K562 (cell line): Measurements from ENCODE around the gene KPNB1. TPM values are rescaled to one million over a fixed set of nuclear protein-coding genes. Genes with fewer than 3 reads are reported as not detected.

Source experiments
- ADNP ChIP-seq: fragments of 200-800 bp; sonication (Bioruptor generic); IDR thresholded peaks from 2 replicates; pipeline ENCODE4 v1.6.1; 2016; ENCODE audit warnings: missing genetic modification characterization, missing compliant biosample characterization
- BRCA1 ChIP-seq, 2 experiments: fragments of 450-650 bp in 1 of 2; sonication (generic) in 1 of 2; formaldehyde crosslinking in 1 of 2; IDR thresholded peaks; 2 replicates each; pipeline versions ENCODE4 v1.5.0 to v1.6.1; 2017 to 2020; ENCODE audit warnings: mild to moderate bottlenecking in 1 of 2, missing genetic modification reagents in 1 of 2
- CBX3 ChIP-seq, 2 experiments: IDR thresholded peaks; 1 replicate in 1 of 2; 2 replicates in 1 of 2; pipeline ENCODE4 v1.6.1; 2012; ENCODE audit warnings: inconsistent platforms in 2 of 2, low read length in 2 of 2, borderline replicate concordance in 1 of 2, control low read depth in 1 of 2
- E4F1 ChIP-seq: fragments of 250-450 bp; sonication (Bioruptor Pico); IDR thresholded peaks from 2 replicates; pipeline ENCODE4 v1.5.0; 2021; ENCODE audit warnings: mild to moderate bottlenecking, borderline replicate concordance
- ELK1 ChIP-seq: sonication (generic); formaldehyde crosslinking; IDR thresholded peaks from 2 replicates; pipeline ENCODE4 v1.8.1; 2022; ENCODE audit warnings: missing genetic modification reagents
- ETV6 ChIP-seq, 3 experiments: fragments of 150-350 bp in 1 of 3; sonication (generic) in 1 of 3; formaldehyde crosslinking in 1 of 3; IDR thresholded peaks; 2 replicates each; pipeline versions ENCODE4 v1.6.1 to v1.8.0; 2014 to 2022; ENCODE audit warnings: borderline replicate concordance in 2 of 3, low read depth in 2 of 3, antibody characterized with exemption in 1 of 3, low read length in 1 of 3, mild to moderate bottlenecking in 1 of 3, missing genetic modification reagents in 1 of 3
- HNRNPK ChIP-seq: fragments of 200-400 bp; formaldehyde crosslinking; IDR thresholded peaks from one replicate; pipeline ENCODE4 v1.6.1; 2018; ENCODE audit warnings: mild to moderate bottlenecking, low read depth, low read length; ENCODE audit not compliant: poor library complexity, severe bottlenecking
- NR4A1 ChIP-seq, 2 experiments: fragments of 250-450 bp in 1 of 2; fragments of 450-650 bp in 1 of 2; sonication (Bioruptor Pico) in 1 of 2; IDR thresholded peaks; 2 replicates each; pipeline versions ENCODE4 v1.4.0 to v1.6.1; 2016 to 2020; ENCODE audit warnings: mild to moderate bottlenecking in 2 of 2, missing compliant biosample characterization in 1 of 2, missing genetic modification characterization in 1 of 2, moderate library complexity in 1 of 2
- PURB ChIP-seq: sonication (generic); formaldehyde crosslinking; IDR thresholded peaks from 2 replicates; pipeline ENCODE4 v1.9.0; 2021; ENCODE audit warnings: low read depth, mild to moderate bottlenecking, missing genetic modification reagents
- YBX1 ChIP-seq: fragments of 450-650 bp; IDR thresholded peaks from 2 replicates; pipeline ENCODE4 v1.7.1; 2016; ENCODE audit warnings: mild to moderate bottlenecking
- ZC3H11A ChIP-seq: IDR thresholded peaks from 2 replicates; pipeline ENCODE4 v1.6.1; 2012; ENCODE audit warnings: low read depth, low read length, improper control_type of control experiment
- ZNF146 ChIP-seq: IDR thresholded peaks from one replicate; pipeline ENCODE4 v1.6.1; 2018; ENCODE audit warnings: missing compliant biosample characterization; ENCODE audit not compliant: unreplicated experiment
- polyA plus RNA-seq, 8 experiments: library from polyadenylated mRNA; depleted of rRNA in 4 of 8; stranded (reverse) in 5 of 8; unstranded in 3 of 8; fragments of >200 nt; fragmentation: Nextera tagmentation in 2 of 8; fragmentation: Illumina TruSeq in 1 of 8; extraction: Ambion mirVana in 2 of 8; extraction: Trizol in 1 of 8; gene quantifications; 2 replicates each; pipeline versions ENCODE4 v1.2.1 to v1.2.3, GENCODE V29; 2011 to 2014; ENCODE audit warnings: inconsistent platforms in 1 of 8, missing spikeins in 1 of 8
- total RNA-seq, 7 experiments: library from RNA; depleted of rRNA in 6 of 7; stranded (reverse); fragments of >200 nt in 6 of 7; fragmentation: Illumina TruSeq in 2 of 7; extraction: Trizol in 2 of 7; gene quantifications; 2 replicates each; pipeline versions ENCODE4 v1.2.1 to v1.2.3, GENCODE V29; 2011 to 2021; ENCODE audit warnings: low replicate concordance in 1 of 7

The KPNB1 gene
- total and polyA plus RNA-seq, 9 of the 15 experiments (the other 6 are each of a cell fraction or from before 2014, with no cell fraction given), result 154 to 622 (median 354) TPM

GRCh38 chr17:47649153-47649971 is at the start of gene KPNB1 (continued):
- TF ChIP-seq NR4A1 (CRISPR knock-in tag; IDR thresholded peaks at IDR 0.05), result 0 out of 2 replicates have a peak, but pooled peaks have one; percentile 10
- TF ChIP-seq NR4A1 (tag; IDR thresholded peaks at IDR 0.05), result peak; percentile 91
- peak; percentile 54; the same call in 1 of the 2 replicates for TF ChIP-seq ZC3H11A
- TF ChIP-seq ETV6 (IDR thresholded peaks at IDR 0.05; ENCODE audit: borderline replicate concordance in 1 of 2, low read depth in 2 of 2, low read length in 1 of 2), result no peak
- peak; percentile 86 for TF ChIP-seq ETV6 (CRISPR knock-in tag; IDR thresholded peaks at IDR 0.05; ENCODE audit: borderline replicate concordance)
- TF ChIP-seq HNRNPK, result no peak
- TF ChIP-seq BRCA1 (IDR thresholded peaks at IDR 0.05), result no peak
- TF ChIP-seq BRCA1 (CRISPR knock-in tag; IDR thresholded peaks at IDR 0.05), result no peak
- peak in 1 of 2 experiments; percentile 80; a peak in 1 of 3 replicates for TF ChIP-seq CBX3 (IDR thresholded peaks at IDR 0.05; ENCODE audit: borderline replicate concordance in 1 of 2, low read length in 2 of 2)
- TF ChIP-seq ADNP (tag), result no peak
- TF ChIP-seq ELK1 (CRISPR knock-in tag), result no peak
- no peak for TF ChIP-seq ZNF146
- TF ChIP-seq YBX1, result no peak
- no peak for TF ChIP-seq E4F1
- TF ChIP-seq PURB (CRISPR knock-in tag), result no peak
